Neural progenitor cell (in vitro differentiated cells): ENCODE results near the gene ANKS1B. TPM values are rescaled to one million over a fixed set of nuclear protein-coding genes. Genes with fewer than 3 reads are reported as not detected.

Experiments
- DNase-seq: peaks from one replicate; pipeline ENCODE4 v3.0.0-alpha.2; 2016; ENCODE audit warnings: low spot score
- H2AFZ ChIP-seq: fragments of 200-600 bp; sonication (generic); replicated peaks from 2 replicates; pipeline ENCODE4 v1.6.1; 2016; ENCODE audit warnings: antibody characterized with exemption
- H3F3A ChIP-seq: fragments of 200-600 bp; sonication (generic); 2 replicates; pipeline ENCODE4 v1.6.1; 2016; ENCODE audit warnings: antibody characterized with exemption, low read depth
- H3K27ac ChIP-seq: fragments of 200-600 bp; sonication (generic); 2 replicates; pipeline ENCODE4 v1.5.1; 2016; ENCODE audit warnings: mild to moderate bottlenecking
- H3K27me3 ChIP-seq: fragments of 200-600 bp; sonication (generic); 2 replicates; pipeline ENCODE4 v1.6.1; 2016; ENCODE audit warnings: mild to moderate bottlenecking, moderate library complexity
- H3K36me3 ChIP-seq: fragments of 200-600 bp; sonication (generic); 2 replicates; pipeline ENCODE4 v1.5.1; 2016
- H3K4me1 ChIP-seq: fragments of 200-600 bp; sonication (generic); 2 replicates; pipeline ENCODE4 v1.6.1; 2016; ENCODE audit warnings: mixed run types
- H3K4me2 ChIP-seq: fragments of 200-600 bp; sonication (generic); 2 replicates; pipeline ENCODE4 v1.6.1; 2016
- H3K4me3 ChIP-seq: fragments of 200-600 bp; sonication (generic); 2 replicates; pipeline ENCODE4 v1.5.1; 2016
- H3K79me2 ChIP-seq: fragments of 200-600 bp; sonication (generic); 2 replicates; pipeline ENCODE4 v1.6.1; 2016; ENCODE audit warnings: low read depth
- H3K9ac ChIP-seq: fragments of 200-600 bp; sonication (generic); 2 replicates; pipeline ENCODE4 v1.6.1; 2016
- H3K9me3 ChIP-seq: fragments of 200-600 bp; sonication (generic); 2 replicates; pipeline ENCODE4 v1.5.1; 2016; ENCODE audit warnings: low read depth
- H4K20me1 ChIP-seq: fragments of 200-600 bp; sonication (generic); 2 replicates; pipeline ENCODE4 v1.6.1; 2016; ENCODE audit warnings: low read depth
- H3K27ac Mint-ChIP-seq: 3 replicates; pipeline ENCODE4 v1.8.0; 2021; ENCODE audit warnings: mixed read lengths
- H3K27me3 Mint-ChIP-seq: 2 replicates; pipeline ENCODE4 v1.8.0; 2022; ENCODE audit warnings: low read depth, mild to moderate bottlenecking, inconsistent platforms, moderate library complexity, mixed read lengths; ENCODE audit not compliant: insufficient read depth
- H3K36me3 Mint-ChIP-seq: 3 replicates; pipeline ENCODE4 v1.8.0; 2021; ENCODE audit warnings: mixed read lengths
- H3K4me1 Mint-ChIP-seq: 3 replicates; pipeline ENCODE4 v1.8.0; 2021; ENCODE audit warnings: mixed read lengths
- H3K4me3 Mint-ChIP-seq: 3 replicates; pipeline ENCODE4 v1.8.0; 2021; ENCODE audit warnings: mild to moderate bottlenecking, moderate library complexity, mixed read lengths
- H3K9me3 Mint-ChIP-seq: 3 replicates; pipeline ENCODE4 v1.8.0; 2020; ENCODE audit warnings: mixed read lengths
- EZH2 ChIP-seq: fragments of 200-600 bp; sonication (generic); IDR thresholded peaks from 2 replicates; pipeline ENCODE4 v1.6.1; 2017; ENCODE audit warnings: antibody characterized with exemption, mild to moderate bottlenecking, moderate library complexity
- EZH2phosphoT487 ChIP-seq: fragments of 200-600 bp; sonication (generic); IDR thresholded peaks from 2 replicates; pipeline ENCODE4 v1.6.1; 2017; ENCODE audit warnings: antibody characterized with exemption
- total RNA-seq: library from RNA; depleted of rRNA; stranded (reverse); fragments of >200 nt; gene quantifications from 2 replicates; pipeline ENCODE4 v1.2.3, GENCODE V29; 2015; ENCODE audit warnings: low replicate concordance
- TF ChIP-seq, protein P1 (sequence below): fragments of 200-600 bp; sonication (generic); IDR thresholded peaks from 2 replicates; pipeline ENCODE4 v1.5.1; 2017; ENCODE audit warnings: antibody characterized with exemption, mild to moderate bottlenecking

The ANKS1B gene
- total RNA-seq, 1 donor from 2014 or later, result 7.9 TPM

- no peaks in the 10 kb centered on the region for H3K79me2 ChIP-seq
- peaks cover 5% of the 10 kb centered on the region for H3F3A ChIP-seq
- H3K9me3 ChIP-seq, result no peaks in the 10 kb centered on the region
- Mint-ChIP-seq H3K27me3 (no peaks in the 10 kb centered on the region), H3K36me3 (no peaks in the 10 kb centered on the region), H3K4me1 (peaks cover 18% of the 10 kb centered on the region), H3K9me3 (peaks cover 2% of the 10 kb centered on the region), H3K27ac (no peak overlapping the region), H3K4me3 (no peak overlapping the region)
- no peak for DNase-seq
- H2AFZ ChIP-seq, result no peak overlapping the region
- H4K20me1 ChIP-seq, result no peaks in the 10 kb centered on the region
- H3K4me3 ChIP-seq, result no peak overlapping the region
- no peaks in the 10 kb centered on the region for H3K36me3 ChIP-seq
- no peak overlapping the region for H3K27ac ChIP-seq
- H3K4me1 ChIP-seq, result peaks cover 26% of the 10 kb centered on the region
- TF ChIP-seq, protein P1, sequence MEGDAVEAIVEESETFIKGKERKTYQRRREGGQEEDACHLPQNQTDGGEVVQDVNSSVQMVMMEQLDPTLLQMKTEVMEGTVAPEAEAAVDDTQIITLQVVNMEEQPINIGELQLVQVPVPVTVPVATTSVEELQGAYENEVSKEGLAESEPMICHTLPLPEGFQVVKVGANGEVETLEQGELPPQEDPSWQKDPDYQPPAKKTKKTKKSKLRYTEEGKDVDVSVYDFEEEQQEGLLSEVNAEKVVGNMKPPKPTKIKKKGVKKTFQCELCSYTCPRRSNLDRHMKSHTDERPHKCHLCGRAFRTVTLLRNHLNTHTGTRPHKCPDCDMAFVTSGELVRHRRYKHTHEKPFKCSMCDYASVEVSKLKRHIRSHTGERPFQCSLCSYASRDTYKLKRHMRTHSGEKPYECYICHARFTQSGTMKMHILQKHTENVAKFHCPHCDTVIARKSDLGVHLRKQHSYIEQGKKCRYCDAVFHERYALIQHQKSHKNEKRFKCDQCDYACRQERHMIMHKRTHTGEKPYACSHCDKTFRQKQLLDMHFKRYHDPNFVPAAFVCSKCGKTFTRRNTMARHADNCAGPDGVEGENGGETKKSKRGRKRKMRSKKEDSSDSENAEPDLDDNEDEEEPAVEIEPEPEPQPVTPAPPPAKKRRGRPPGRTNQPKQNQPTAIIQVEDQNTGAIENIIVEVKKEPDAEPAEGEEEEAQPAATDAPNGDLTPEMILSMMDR, result no peak
- no peak for TF ChIP-seq EZH2
- TF ChIP-seq EZH2phosphoT487, result no peak
- H3K27me3 ChIP-seq, result no peaks in the 10 kb centered on the region
- no peak overlapping the region for H3K9ac ChIP-seq
- H3K4me2 ChIP-seq, result peak overlapping the region; percentile 54
Measured at GRCh38 chr12:99343960-99344359, 640.8 kb downstream of the ANKS1B start.

GRCh38 chr12:99339663-99340062 is 645.1 kb downstream of the ANKS1B start:
- H3K4me1 Mint-ChIP-seq, result peaks cover 15% of the 10 kb centered on the region

DNA sequence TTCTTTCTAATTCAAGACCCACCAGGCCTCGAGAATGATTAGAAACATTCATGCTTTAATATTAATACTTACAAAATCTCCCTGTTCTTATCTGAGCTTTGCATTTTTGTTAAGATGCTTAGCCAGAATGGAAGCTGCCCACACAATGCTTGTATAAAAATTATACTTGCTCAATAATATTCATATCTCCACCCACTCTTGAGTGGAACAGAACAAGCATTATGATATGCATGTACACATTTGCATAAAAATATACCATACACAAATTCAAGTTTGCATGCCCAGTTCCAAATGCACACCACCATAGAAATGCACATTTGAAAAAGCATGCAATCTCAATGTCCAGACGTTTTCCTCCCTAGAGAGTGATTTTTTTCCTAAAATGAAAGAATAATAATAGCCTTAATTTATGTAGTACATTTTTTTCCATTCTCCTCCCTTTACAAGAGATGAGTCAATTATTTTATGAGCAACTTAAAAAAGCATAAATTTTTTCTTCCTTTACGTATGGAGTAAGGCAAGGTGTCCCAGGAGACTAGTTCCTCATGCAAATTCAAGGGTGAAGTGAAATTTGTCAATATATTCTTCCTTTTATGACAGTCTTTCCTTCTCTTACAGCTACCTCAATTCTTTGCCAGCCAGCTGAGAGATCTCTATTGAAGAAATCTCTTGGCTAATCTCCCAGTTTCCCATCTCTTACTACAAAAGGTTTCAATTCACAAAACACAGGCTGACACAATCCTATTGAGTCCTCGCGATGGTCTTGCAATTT is 650.3 kb downstream of the ANKS1B start:
- Histone ChIP-seq H3F3A (no peaks in the 10 kb centered on the region), H3K4me2 (no peak overlapping the region), H3K9ac (no peak overlapping the region), H4K20me1 (no peaks in the 10 kb centered on the region), H3K4me3 (no peak overlapping the region), H3K79me2 (no peaks in the 10 kb centered on the region), H3K4me1 (peaks cover 7% of the 10 kb centered on the region), H3K9me3 (no peaks in the 10 kb centered on the region), H3K36me3 (no peaks in the 10 kb centered on the region), H3K27ac (no peak overlapping the region), H3K27me3 (no peaks in the 10 kb centered on the region), H2AFZ (no peak overlapping the region)
- DNase-seq, result peak; percentile 9
- no peaks in the 10 kb centered on the region for H3K36me3 Mint-ChIP-seq
- TF ChIP-seq EZH2 (no peak), EZH2phosphoT487 (no peak)
- TF ChIP-seq, protein P1, result no peak
- no peak overlapping the region for H3K4me3 Mint-ChIP-seq
- no peaks in the 10 kb centered on the region for H3K27me3 Mint-ChIP-seq
- H3K4me1 Mint-ChIP-seq, result no peaks in the 10 kb centered on the region
- H3K9me3 Mint-ChIP-seq, result peaks cover 2% of the 10 kb centered on the region
- no peak overlapping the region for H3K27ac Mint-ChIP-seq

More at GRCh38 chr12:99339663-99340062, 645.1 kb downstream of the ANKS1B start:
- Histone ChIP-seq H3K4me3 (no peak overlapping the region), H3K4me1 (peaks cover 25% of the 10 kb centered on the region), H3K79me2 (no peaks in the 10 kb centered on the region), H4K20me1 (no peaks in the 10 kb centered on the region), H3K27ac (no peak overlapping the region), H3K9me3 (no peaks in the 10 kb centered on the region), H2AFZ (no peak overlapping the region), H3K27me3 (no peaks in the 10 kb centered on the region), H3F3A (peaks cover 5% of the 10 kb centered on the region), H3K36me3 (no peaks in the 10 kb centered on the region), H3K4me2 (no peak overlapping the region), H3K9ac (no peak overlapping the region)
- DNase-seq, result no peak
- no peak overlapping the region for H3K27ac Mint-ChIP-seq
- no peaks in the 10 kb centered on the region for H3K36me3 Mint-ChIP-seq
- no peak for TF ChIP-seq EZH2phosphoT487
- TF ChIP-seq, protein P1, result no peak
- TF ChIP-seq EZH2, result no peak
- H3K9me3 Mint-ChIP-seq, result peaks cover 2% of the 10 kb centered on the region
- H3K4me3 Mint-ChIP-seq, result no peak overlapping the region
- H3K27me3 Mint-ChIP-seq, result no peaks in the 10 kb centered on the region
